BJ (cell line): ENCODE results near the gene CREM. TPM values are rescaled to one million over a fixed set of nuclear protein-coding genes. Genes with fewer than 3 reads are reported as not detected.

Experiments used
- CTCF ChIA-PET: fragments of 350-600 bp; formaldehyde crosslinking; extraction: SDS; loops from one replicate; lab custom pipeline; 2021; ENCODE audit warnings: antibody characterized with exemption, inconsistent platforms; lab: Yijun Ruan, JAX
- POLR2A ChIA-PET: fragments of 300-600 bp; sonication (Branson Sonifier 250); formaldehyde crosslinking; extraction: SDS; loops from one replicate; lab custom pipeline; 2021; ENCODE audit warnings: antibody characterized with exemption; lab: Charles Lee
- DNase-seq: peaks from one replicate; pipeline ENCODE4 v3.0.0-alpha.2; 2011; ENCODE audit warnings: low read depth
- H3K27me3 ChIP-seq: 2 replicates; pipeline ENCODE4 v1.6.0; 2011; ENCODE audit warnings: low read length; ENCODE audit not compliant: control insufficient read depth, insufficient read depth
- H3K36me3 ChIP-seq: 2 replicates; pipeline ENCODE4 v1.5.1; 2011; ENCODE audit warnings: low read length; ENCODE audit not compliant: control insufficient read depth, insufficient read depth
- H3K4me3 ChIP-seq: 2 replicates; pipeline ENCODE4 v1.5.1; 2011; ENCODE audit warnings: low read depth, mild to moderate bottlenecking, control low read depth, low read length
- polyA plus RNA-seq: library from polyadenylated mRNA; depleted of rRNA; stranded (reverse); fragments of >200 nt; gene quantifications from 2 replicates; pipeline ENCODE4 v1.2.3, GENCODE V29; 2011
- TF ChIP-seq, protein P1 (sequence below): IDR thresholded peaks from 2 replicates; pipeline ENCODE4 v1.5.1; 2011; ENCODE audit warnings: low read depth, mild to moderate bottlenecking, control low read depth, inconsistent platforms, low read length, moderate library complexity; ENCODE audit not compliant: insufficient read depth

The CREM gene
- polyA plus RNA-seq, 1 experiment: 20.5 TPM

DNA sequence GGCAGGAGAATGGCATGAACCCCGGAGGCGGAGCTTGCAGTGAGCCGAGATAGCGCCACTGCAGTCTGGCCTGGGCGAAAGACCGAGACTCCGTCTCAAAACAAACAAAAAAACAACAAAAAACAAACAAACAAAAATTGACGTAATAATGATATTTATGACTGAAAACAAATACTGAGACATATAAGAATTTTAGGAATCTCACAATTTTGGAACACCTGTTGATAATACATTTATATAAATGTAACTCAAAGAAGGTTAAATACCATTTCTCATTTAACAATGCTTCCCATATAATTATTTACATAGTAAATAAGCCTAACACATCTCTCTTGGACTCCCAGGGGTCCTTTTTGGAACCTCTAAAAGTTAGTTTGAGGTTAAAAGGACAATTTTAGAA, 107.4 kb downstream of the CREM start:
- ChIA-PET CTCF (interaction anchor here (1.0 kb wide), 1 partner anchor 15 kb away, joined by 4 read pairs; no protein-coding TSS in a partner anchor), POLR2A (no interaction called here)
- H3K4me3 ChIP-seq: no peak overlapping the region
- no peak for DNase-seq
- TF ChIP-seq, protein P1, sequence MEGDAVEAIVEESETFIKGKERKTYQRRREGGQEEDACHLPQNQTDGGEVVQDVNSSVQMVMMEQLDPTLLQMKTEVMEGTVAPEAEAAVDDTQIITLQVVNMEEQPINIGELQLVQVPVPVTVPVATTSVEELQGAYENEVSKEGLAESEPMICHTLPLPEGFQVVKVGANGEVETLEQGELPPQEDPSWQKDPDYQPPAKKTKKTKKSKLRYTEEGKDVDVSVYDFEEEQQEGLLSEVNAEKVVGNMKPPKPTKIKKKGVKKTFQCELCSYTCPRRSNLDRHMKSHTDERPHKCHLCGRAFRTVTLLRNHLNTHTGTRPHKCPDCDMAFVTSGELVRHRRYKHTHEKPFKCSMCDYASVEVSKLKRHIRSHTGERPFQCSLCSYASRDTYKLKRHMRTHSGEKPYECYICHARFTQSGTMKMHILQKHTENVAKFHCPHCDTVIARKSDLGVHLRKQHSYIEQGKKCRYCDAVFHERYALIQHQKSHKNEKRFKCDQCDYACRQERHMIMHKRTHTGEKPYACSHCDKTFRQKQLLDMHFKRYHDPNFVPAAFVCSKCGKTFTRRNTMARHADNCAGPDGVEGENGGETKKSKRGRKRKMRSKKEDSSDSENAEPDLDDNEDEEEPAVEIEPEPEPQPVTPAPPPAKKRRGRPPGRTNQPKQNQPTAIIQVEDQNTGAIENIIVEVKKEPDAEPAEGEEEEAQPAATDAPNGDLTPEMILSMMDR: no peak
- no peaks in the 10 kb centered on the region for H3K36me3 ChIP-seq
- no peaks in the 10 kb centered on the region for H3K27me3 ChIP-seq

DNA sequence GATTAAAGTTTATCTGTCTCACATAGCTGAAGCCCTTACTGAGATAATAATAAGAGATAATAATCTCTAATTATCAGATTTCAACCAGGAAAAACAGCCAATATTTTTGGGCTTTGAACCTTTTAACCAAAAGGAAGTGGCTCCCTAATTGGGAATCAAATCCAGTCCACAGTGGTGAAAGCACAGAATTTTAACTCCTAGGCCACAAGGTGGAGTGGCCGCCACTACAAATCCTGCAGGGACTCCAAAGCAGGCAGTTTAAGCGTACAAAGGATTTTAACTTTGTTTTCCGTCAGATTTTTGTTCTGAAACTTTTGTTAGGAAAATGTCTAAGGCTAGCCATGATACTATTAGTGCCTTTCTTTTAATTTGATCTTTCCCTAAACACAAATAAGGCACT, 110.1 kb downstream of the CREM start:
- POLR2A ChIA-PET: no interaction called here
- Histone ChIP-seq H3K4me3 (no peak overlapping the region), H3K27me3 (no peaks in the 10 kb centered on the region), H3K36me3 (no peaks in the 10 kb centered on the region)
- CTCF ChIA-PET: interaction anchor here (1.3 to 1.6 kb wide), 2 partner anchors 326 to 680 kb away, joined by 3 read pairs; no protein-coding TSS in a partner anchor
- no peak for DNase-seq
- TF ChIP-seq, protein P1: peak; percentile 35; the same call in 1 of the 2 replicates

DNA sequence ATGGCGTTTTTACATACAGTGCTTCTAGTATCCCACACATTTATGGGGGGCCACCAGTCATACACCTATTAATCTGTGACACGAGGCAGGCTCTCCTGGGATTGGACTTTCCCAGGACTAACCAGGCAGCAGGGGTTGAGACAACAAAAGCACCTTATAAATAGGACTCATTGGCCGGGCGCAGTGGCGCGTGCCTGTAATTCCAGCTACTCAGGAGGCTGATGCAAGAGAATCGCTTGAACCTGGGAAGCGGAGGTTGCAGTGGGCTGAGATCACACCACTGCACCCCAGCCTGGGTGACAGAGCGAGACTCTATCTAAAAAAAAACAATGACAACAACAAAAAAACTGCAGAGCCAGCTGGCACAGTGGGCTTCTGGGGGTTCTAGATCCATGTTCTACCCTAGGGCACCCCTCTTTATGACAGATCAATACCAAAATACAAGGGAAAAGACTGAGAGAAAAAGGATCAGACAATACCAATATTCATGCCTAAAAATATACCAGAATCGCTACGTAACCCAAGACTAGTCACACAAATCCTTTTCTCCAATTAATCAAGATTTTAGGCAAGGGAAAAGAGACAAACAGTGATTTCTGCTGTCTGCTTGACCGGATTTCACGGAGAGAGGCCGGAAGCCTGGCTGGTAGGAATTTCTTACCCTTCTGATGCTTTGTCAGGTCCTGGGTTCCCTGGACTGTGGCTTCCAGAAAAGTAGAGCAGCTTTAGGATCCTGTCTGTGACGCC, 111.3 kb downstream of the CREM start:
- POLR2A ChIA-PET: no interaction called here
- CTCF ChIA-PET: interaction anchor here (1.3 to 2.0 kb wide), 3 partner anchors 90 to 325 kb away, joined by 3 to 7 read pairs (median 4); no protein-coding TSS in a partner anchor
- DNase-seq: no peak
- no peak overlapping the region for H3K4me3 ChIP-seq
- no peaks in the 10 kb centered on the region for H3K27me3 ChIP-seq
- no peaks in the 10 kb centered on the region for H3K36me3 ChIP-seq
- TF ChIP-seq, protein P1: no peak

DNA sequence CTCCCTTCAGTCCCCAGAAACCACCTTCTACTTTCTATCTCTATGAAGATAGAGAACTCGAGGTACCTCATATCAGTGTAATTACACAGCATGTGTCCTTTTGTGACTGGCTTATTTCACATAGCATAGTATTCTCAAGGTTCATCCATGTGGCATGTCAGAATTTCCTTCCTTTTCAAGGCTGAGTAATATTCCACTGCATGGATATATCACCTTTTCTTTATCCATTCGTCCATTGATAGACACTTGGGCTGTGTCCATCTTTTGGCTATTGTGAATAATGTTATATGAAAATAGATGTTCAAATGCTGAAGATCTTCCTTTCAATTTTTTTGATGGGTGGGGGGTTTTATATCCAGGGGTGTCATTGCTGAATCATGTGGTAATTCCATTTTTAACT, 117.9 kb downstream of the CREM start:
- ChIA-PET CTCF (no interaction called here), POLR2A (no interaction called here)

DNA sequence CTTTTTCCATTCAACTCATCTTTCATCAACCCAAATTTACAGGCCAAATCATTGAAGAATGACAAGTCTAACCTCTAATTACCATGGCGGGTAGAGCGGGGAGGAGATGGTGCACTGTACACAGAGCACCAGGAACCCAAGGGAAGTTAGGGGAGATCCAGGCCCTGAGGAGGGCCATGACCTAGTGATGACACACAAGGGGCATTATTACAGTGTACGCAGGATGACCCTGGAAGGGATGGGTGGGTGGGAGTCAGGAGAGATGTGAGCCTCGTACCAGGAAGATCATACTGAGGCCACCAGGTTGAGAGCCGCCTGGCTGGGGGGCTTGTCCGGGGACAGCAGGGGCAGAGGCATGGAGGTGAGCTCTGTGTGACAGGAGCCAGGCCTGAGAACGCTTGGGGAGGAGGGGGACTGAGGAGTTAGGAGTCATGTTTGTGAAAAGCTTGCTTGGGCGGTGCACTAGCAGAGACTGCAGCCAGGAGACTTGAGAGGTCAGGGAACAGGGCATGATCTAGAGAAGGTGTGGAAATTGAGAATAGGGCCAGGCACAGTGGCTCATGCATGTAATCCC, 120.2 kb downstream of the CREM start:
- POLR2A ChIA-PET: no interaction called here
- CTCF ChIA-PET: interaction anchor here (1.5 kb wide), 1 partner anchor 18 kb away, joined by 4 read pairs; no protein-coding TSS in a partner anchor
- TF ChIP-seq, protein P1: no peak
- Histone ChIP-seq H3K27me3 (no peaks in the 10 kb centered on the region; the same call in 1 of the 2 replicates), H3K36me3 (no peaks in the 10 kb centered on the region), H3K4me3 (no peak overlapping the region)
- no peak for DNase-seq

More for the DNA sequence above, 117.9 kb downstream of the CREM start:
- no peak for DNase-seq
- Histone ChIP-seq H3K4me3 (no peak overlapping the region), H3K36me3 (no peaks in the 10 kb centered on the region), H3K27me3 (no peaks in the 10 kb centered on the region; the same call in 1 of the 2 replicates)
- TF ChIP-seq, protein P1: no peak
